Measurements from ENCODE around the gene MYL12A.

MYL12A gene

DNA sequence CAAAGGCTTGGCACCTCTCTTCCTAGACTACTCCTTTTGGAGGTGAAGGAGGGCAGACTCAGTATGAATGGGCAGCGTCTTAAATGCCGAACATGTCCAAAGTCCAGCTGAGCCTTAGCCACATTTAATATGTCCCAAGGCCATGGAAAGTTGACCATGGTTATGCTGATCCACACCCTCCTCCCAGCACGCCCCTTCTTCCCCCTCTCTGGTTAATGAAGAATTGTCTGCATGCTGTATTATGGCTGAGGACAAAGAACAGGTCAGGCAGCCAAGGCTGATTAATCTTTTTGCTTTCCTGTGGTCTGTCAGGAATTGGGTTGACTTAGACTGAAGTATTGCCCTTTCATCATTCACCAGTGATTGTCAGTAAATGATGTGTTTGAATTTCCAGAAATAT, 22.0 kb upstream of the MYL12A start:
- DNase-seq = no peak

DNA sequence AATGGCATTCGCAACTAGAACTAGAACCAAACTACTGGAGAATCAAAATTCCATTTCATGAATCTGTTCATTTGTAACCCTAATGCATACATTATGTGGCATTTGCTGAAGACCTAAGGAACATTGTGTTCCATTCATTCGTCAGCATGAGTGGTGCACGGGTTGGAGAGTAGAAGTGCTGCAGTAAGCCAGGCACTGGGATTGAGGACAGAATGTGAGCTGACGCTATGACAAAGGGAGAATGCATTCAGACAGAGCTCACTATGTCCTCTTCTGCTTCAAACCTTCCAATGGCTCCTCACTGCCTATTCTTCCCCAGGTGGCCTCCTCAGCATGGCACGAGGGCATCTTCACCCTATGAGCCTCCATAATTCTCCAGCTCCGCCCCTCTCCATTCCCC, 21.6 kb upstream of the MYL12A start:
- DNase-seq = no peak

DNA sequence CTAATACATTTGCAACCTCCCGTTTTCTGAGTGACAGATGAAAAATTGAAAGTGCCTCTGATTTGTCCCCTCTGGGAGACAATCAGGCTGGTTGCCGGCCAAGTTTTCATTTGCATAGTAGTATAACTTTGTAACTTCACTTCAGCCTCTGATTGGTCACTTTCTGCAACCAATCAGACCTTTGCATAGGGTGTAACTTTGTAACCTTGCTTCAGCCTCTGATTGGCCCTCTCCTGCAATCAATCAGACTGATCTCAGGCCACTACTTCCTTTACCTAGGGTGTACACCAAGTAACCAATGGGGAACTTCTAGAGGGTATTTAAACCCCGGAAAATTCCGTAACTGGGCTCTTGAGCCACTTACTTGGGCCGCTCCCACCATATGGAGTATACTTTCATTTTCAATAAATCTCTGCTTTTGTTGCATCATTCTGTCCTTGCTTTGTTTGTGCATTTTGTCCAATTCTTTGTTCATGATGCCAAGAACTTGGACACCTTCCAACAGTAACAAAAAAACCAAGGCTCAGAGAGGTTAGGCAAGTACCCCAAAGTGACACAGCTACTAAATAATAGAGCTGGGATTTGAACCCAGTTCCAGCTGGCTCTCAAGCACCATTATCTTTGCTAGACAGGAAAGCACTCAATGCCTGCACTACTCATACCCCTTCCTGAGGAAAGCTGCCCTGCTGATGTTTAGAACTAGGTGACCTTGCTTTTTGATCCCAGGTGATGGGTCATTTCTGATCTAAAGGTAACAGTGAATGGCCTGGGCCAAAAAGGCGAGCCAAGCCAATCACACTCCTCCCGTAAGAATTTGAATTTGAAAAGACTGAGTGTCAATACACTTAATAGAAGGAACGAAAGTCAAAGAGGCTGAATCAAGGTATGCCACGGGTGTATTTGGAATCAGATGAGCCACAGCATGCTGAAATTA, 16.9 kb upstream of the MYL12A start:
- DNase-seq = no peak

DNA sequence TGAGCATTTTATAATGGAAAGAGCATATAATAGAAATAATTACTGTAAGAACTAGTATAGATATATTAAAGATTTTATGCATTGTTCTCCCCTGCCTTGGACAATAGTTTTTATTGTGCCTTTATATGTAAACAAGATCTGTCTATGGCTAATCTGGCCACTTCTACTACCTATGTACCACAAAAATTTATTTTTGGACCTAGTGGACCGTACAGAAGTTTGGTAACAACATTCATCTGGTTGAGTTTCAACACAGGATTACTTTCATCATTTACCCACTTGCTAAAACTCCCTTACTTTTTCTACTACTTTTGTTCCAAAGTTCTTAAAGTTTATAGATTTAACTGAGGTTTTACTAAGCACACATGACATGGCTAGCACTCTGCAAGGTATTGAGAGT, 14.6 kb upstream of the MYL12A start:
- no peak for DNase-seq

DNA sequence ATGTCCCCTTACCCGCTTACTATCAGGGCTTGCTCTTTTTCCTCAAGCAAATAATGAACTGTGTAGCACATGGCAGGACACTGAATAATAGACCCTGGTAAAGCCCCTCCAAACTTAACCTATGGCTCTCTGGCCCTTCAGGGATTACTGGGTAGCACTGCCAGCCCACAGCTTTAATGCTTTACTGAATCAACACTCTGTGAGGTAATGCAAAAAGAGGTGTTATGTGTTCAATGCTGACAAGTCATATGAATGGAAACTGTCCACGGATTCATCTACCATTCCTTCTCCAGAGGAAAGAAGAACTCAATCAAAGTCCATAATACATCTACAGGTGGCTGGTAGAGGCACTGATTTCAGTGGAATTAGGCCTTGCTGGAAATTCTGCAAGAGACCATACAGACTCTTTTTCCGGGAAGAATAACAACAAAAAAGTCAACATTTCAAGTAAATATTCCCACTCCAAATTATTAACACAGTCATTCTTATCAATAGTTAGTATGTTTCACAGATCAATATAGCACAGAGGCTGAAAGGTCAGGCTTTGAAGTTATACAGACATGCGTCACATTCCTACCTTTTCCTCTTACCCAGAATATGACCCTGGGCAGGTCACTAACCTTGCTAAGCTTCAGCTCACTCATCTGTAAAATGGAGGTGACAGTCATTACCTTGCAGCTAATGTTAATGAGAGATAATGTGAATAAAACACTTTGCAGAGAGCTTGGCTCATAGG, 14.0 kb upstream of the MYL12A start:
- DNase-seq = no peak

DNA sequence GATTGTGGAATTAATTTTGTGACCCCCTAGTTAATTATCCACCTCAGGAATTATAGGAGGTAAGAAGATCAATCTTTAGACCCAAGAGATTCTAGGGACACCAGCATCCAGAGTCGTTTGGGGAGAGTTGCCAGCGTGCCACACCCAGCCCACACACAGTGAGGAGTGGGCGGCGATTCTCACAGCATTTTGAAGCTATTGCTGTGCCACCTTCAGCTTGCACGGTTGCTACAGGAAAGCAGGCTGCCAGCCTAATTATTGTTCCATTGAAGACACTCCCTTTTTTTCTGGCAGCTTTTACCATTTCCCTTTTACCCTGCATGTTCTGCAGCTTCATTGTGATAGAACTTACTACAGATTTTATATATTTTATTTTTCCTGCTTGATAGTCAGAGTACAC, 13.1 kb upstream of the MYL12A start:
- DNase-seq = no peak

DNA sequence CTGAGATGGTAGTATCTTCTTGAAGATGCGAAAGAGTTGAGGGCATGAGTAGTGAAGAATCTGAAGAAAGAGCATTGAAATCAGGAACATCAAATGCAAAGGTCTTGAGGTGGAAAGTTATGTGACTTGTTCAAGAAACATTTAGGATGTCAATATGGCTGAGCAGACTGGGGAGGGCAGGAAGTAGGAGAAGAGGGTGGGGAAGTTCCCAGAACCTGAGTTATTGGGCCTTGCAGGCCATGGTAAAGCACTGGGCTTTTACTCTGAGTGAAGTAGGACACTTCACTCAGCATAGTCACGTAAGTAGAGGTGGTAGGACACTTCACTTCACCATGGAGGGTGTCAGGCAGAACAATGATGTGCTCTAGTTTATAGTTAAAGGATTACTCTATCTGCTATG, 11.8 kb upstream of the MYL12A start:
- DNase-seq = no peak

DNA sequence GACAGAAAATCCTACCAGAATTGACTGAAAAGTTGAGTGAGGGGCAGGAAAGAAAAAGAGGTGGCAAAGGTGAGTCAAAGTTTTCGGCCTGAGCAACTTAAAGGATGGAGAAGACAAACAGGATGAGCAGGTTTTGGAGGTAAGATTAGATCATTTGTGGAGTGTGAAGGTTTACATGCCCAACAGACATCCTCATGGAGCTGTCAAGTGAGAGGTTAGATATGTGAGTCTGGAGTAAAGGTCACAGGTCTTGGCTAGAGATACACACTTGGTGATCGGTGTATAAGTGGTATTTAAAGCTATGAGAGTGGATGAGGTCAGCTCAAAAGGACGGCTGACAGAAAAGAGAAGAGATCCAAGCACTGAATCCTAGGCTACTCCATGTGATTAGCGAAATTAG, 11.1 kb upstream of the MYL12A start:
- DNase-seq = no peak

DNA sequence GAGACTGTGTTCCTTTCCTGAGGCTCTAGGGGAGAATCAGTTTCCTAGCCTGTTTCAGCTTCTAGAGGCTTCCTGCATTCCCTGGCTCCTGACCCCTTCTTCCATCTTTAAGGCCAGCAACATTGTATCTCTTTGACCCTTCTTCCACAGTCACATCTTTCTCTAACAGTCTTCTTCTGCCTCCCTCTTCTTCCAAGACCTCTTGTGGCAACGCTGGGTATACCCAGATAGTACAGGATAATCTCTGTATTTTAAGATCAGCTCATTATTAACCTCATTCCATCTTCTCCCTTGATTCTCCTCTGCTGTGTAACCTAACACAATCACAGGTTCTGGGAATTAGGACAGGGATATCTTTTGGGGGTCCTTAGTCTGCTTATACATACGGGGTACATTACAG, 8.9 kb upstream of the MYL12A start:
- DNase-seq = no peak

DNA sequence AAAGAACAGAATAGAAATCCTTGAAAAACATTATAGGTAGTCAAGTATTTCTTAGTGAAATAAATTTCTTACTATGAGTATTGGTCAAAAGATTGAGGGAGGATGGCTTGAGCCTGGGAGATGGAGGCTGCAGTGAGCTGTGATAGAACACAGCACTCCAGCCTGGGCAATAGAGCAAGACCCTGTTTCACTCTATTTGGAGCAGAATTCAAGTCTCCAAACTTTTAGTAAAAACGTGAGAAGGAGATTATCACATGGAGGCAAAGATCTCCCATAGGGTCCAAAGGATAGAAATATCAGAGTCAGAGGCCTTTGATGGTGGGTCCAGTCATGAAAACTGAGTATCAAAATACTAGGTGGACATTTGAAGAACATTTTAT, 2.4 kb upstream of the MYL12A start:
- DNase-seq = no peak

DNA sequence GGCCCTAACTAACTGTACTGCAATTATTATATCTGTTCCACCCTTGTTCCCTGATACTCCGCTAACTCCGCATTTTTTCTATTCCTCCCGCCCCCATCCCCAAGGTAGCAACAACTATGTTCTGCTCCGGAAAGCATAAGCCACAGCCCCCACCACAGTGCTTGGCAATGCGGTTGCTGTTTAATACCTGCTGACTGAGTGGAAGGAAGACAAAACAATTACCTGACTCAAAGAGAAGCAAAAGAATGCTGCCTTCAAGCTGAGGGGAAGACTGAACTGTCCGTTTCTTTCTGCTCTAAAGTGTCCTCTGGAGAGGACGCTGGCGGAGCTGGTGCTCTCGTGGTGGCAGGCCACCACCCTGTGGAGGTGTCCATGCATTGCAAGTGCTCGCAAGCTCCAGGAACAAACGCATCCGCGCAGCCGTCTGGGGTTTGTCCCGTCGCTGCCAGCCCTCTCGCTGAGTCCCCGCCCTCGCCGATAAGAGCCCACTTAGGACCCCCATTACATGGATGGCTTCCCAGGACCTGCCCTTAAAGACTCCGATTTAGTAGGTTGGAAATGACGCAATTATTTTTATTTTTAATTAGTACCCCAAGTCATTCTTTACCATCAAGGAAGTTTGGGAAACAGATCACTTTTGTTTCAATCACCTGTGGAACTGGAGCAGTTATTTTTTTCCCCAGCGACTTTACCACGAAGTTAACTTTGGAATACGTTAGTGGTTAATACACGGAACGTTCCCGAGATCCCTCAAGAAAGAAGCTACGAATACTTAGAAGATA, 1.6 kb upstream of the MYL12A start:
- peak; percentile 65 to 88 for DNase-seq

DNA sequence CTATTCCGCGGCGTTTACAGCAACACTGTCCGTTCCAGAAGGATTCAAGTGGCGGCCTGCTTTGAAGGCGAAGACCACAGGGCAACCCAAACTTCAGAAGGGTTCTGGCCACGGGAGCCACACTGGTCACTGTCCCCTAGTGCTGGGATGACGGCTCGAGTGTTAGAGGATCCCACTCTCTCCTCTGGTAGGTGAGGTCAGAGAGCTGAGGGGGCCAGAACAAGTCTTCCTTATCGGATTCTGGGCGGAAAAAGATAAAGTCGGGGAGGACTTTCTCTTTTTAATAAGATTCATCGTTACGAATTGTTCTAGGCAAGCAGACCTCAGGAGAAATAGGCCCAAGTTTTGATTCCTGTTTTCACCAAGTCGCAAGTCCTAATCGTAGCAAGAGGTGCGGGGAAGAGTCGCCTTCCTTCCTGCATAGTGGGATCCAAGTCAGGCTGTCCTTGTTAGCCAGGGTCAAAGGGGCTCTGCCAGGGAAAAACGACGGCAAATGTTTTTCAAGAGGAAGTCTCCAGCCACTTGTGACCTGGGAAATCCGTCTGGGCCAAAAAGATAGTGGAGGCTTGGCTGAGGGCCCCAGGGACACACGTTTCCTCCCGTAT, 864 bp upstream of the MYL12A start:
- peak; percentile 15 to 56 for DNase-seq

DNA sequence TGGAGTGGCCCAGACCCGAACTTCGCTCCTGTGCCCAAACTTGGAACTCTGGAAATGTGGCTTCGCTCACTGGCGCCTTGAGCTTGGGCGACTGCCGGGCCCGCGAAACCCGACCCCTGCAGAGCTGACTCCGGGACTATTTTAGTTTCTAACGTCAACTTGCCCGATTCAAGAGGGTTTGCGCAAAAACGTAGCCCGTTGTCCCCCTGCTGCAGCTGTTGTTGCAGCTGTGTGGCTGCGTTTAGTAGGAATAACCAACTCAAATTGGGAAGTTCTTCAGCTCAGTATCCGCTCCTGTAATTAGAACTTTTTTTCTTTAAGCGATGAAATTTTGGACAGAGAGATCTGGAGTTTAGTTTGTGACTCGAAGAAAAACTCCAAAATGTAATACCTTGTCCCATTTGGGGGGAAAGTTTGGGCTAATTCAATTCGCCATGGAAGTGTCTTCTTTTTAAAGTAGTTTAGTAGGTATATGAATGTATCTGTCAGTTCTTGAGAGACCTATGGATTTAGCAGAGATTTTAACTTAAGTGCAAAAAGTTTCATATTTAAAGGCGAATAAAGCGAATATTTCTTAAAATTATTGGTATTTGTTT, 559 bp downstream of the MYL12A start:
- peak in 1 of 2 donors; percentile 28 for DNase-seq

DNA sequence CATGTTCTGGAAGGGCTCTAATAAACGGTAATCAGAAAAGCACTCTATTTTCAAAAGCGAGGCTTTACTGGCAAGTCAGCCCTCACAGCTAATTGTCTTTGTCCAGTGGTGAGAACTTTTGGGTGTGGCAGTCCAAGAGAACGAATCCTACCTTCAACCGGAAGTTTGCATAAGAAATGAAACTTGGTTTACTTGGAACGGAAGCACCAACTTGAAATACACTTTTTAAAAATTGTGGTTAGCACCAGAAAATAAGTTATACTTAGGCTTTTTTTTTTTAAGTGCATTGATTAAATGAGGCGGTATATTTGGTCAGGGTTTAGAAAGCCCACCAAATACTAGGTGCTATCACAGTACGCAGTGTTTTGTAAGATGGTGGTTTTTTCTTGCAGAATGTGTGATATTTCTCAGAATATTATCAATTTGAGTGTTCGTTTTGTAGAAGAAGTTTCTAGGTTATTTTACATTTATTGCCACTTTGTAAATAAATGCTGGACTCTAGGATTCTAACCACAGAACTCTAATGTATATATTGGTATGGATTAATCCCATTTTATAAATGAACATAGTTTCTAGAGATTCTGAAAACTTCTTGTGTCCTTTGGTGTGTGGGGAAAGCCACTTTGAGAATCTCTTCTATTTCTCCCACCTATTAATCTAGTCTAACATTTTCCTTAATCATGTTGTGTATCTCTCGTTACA, 1.2 kb downstream of the MYL12A start:
- DNase-seq = no peak

DNA sequence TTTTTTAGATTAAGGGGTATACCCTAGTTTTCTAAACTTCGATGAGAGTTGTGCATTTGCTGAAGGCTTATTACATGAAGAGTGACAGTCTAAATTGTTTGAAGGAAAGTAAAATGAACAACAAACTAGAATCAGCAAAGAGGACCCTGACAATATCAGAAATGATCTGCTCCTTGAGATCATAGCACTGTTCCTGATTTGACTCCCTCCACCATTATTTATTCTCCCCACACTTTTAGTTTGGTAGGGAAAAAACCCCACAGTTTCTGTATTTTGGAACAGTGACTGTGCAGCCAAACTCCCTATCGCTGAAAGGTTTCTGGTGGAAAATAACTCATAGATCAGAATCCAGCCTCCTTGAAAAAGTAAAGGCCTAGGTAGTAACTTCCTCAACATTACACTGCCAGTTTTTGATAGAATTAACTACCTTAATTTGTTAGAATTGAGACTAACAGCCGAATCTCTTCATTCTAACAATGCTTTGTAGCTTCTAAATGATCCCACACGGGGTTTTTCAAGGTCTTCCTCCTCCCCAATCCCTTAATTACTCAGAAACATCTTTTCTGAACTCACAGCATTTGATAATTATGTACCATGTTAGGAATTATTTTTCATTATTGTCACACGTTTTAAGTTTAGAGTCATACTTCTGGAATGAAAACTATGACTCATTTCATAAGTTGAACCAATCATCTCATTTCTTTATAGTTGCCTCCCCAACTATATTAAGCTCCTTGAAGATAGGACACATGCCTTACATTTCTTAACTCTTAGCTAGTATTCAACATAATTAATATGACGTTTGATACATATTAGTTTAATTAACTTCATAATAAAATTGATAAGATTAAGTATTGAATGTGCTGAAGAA, 2.9 kb downstream of the MYL12A start:
- no peak for DNase-seq

DNA sequence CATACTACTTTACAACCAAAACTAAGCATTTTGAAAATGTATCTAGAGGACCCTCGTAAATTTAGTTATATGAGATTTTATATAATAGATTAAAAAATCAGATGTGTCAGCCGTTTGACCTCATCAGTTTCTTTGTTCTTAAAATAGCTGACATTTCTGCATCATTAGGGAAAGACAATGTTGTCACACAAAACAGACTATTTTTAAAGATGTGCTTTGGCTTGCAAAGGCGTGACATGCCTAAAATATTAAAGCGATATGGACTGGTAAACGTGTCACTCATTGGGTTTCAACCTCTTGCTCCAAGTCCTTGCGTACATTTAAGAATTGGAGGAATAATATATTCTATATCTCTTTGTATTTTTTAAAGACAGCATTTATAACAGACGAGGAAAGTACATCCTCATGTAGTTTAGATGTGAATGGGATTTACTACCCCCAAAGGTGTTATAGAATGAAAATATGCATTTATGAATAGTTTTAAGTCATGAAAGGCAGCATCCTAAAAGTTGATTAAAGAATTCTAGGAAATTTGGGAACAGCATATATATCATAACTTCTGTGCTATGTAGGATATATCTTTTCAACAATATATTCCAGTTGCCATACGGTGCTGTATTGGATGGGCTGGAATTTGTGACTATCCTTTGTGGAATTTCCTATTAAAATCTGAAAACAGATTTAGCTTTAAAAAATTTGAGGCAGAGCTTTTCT, 3.8 kb downstream of the MYL12A start:
- DNase-seq = no peak

DNA sequence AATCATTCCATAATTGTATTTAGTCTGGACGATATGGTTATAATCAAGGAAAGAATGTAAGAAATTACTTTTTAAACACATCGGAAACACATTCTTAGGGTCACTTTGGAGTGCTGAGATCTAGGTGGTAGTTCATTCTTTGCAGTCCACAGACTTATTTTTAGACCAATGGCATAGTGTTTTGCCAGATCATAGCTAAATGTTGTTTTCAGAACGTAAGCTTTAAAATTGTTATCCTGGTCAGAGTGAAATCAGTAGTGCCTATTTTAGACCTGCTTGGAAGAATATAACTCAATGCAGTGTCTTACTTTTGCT, 4.3 kb downstream of the MYL12A start:
- no peak for DNase-seq

DNA sequence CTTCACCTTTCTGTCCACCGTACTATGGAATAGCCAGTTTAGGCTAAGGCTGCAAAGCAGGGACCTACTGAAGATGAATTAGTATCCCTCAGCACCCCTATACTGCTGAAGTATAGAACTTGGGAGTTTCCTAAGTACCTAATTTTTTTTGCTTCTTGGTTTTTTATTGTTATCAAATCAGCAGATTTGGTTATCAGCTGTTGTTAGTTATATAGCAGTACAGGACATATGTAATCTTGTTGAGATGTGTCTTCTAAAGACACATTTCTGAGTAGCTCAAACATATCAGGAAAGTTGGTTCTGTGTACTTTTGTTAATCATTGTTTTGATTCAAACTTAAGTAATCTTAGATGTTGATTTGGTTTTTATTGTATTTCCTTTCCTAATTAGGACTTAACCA, 5.2 kb downstream of the MYL12A start:
- no peak for DNase-seq

DNA sequence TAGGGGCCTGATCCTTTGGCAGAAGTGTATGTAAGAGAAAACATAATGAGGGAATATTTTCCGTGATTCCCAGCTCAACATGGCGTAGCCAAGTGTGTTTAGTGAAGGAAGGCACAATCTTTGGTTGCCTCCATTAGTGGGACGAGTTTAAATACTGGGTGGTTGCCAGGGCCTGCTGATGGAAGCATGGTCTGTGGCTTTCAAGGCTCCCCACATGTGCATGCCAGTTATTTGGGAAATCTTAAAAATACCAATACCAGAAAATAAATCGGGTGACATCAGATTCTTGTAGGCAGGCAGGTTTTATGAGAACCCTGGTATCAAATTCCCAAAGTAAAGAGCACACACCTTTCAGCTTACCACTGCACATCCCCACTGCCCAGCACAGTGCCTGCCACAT, 7.1 kb downstream of the MYL12A start:
- DNase-seq = no peak

DNA sequence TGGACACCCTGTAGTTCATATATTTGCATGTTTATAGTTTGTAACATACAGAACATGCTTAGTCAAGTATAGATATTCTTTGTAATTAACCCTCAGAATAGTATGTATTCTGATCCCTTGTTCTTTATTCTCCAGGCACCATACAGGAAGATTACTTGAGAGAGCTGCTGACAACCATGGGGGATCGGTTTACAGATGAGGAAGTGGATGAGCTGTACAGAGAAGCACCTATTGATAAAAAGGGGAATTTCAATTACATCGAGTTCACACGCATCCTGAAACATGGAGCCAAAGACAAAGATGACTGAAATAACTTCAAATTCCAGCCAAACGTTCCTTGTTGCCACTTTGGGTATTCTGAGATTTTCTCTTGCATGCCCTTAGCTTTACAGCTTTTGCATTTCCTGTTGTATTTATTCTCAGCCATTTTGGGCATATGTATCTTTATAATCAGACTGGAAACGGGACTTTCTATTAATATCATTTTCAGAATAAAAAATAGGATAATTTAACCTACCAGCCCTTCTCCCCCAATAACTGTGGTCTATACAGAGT, 8.1 kb downstream of the MYL12A start:
- no peak for DNase-seq

Measured in hippocampal formation (tissue), 2 donors.